NCI-H524 treated with DMSO at 0.1 percent for 48 hours (cell line): ENCODE measurements around the gene GABRR3.
A peak's percentile ranks its signal among the peaks of the same experiment; 100 is the strongest.

ENCODE experiments used
- DNase-seq: peaks from one replicate; lab custom pipeline; 2025; lab: John Stamatoyannopoulos, UW

GABRR3 gene

DNA sequence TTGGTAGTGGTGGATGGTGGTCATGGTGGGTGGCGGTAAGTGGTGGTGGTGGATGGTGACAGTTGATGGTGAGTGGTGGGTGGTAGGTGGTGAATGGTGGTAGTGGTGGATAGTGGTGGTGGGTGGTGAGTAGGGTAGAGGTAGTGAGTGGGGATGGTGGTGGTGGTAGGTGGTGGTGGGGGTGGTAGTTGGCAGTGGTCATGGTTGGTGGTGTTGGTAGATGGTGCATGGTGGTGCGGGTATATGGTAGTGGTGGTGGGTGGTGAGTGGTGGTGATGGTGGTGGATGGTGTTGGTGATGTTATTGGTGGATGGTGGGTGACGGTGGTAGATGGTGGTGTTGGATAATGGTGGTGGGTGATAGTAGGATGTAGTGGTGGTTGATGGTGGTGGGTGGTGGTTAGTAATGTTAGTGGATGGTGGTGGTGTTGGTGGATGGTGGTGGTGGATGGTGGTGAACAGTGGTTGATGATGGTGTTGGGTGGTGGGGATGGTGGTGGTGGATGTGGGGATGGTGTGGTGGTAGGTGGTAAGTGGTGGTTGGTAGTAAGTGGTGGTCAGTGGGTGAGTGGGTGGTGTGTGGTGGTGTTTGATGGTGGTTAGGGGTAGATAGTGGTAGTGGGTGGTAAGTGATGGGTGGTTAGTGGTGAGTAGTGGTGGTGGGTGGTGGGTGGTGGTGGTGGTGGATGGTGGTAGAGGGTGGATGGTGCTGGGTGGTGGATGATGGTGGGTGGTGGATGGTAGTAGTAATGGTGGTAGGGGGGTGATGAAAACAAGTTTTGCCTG is 46.1 kb downstream of the GABRR3 start:
- no peak for DNase-seq

DNA sequence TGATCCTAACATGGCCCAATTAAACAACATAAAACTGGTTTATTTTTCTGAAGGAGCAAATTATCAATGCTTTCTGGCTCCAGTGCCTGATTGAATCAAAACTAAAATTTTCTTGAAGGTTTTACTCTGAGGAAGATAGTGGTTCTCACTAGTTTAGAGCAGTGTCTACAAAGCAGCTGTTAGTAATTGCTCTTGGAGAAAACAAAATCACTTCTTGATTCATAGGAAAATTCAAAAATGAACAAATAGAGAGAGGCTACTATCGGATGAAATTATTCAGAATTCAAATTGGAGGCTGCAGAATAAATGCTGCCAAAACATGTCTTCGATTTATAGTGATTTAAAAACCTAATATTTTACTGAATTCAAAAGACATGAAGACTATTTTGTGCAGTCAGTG is 47.8 kb downstream of the GABRR3 start:
- DNase-seq = no peak

GRCh38 chr3:97983933-97984491 is 51.1 kb downstream of the GABRR3 start:
- no peak for DNase-seq

- DNase-seq = no peak
Measured at GRCh38 chr3:97981886-97982285, 53.2 kb downstream of the GABRR3 start.

GRCh38 chr3:97979610-97980009 is 55.5 kb downstream of the GABRR3 start:
- DNase-seq = peak; percentile 98

- DNase-seq = no peak
Measured at GRCh38 chr3:97975466-97975865, 59.6 kb downstream of the GABRR3 start.

- no peak for DNase-seq
Measured at GRCh38 chr3:97974996-97975395, 60.1 kb downstream of the GABRR3 start.

DNA sequence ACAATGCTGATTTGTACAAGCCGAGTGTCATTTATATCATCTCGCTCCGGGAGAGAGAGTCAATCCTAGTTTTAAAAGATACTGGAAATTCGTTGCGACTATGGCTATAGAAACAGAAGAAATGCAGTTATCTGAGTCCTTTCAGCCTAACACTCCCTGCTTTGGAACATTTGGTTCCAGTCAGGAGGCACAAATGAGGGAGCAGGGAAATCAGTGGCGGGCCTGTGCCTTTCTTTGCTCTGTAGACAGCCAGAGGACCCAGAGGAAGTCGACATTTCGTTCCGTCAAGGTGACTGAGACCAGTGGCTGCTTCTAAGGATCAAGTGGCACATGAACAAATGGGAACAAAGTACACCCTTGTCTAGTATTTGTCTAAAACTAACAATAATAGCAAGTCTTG is 62.1 kb downstream of the GABRR3 start:
- no peak for DNase-seq

- peak; percentile 83 for DNase-seq
Measured at GRCh38 chr3:97971679-97972567, 63.2 kb downstream of the GABRR3 start, which contains the start of gene RIOX2. RIOX2 (minus strand) TSS chr3:97972431; CDS start chr3:97967593, 4,838 bp downstream.

- DNase-seq = peak; percentile 100
Measured at GRCh38 chr3:97970956-97971620, 64.0 kb downstream of the GABRR3 start.

- DNase-seq = no peak
Measured at GRCh38 chr3:97970156-97970555, 65.0 kb downstream of the GABRR3 start.

- DNase-seq = no peak
Measured at GRCh38 chr3:97969541-97969940, 65.6 kb downstream of the GABRR3 start.

DNA sequence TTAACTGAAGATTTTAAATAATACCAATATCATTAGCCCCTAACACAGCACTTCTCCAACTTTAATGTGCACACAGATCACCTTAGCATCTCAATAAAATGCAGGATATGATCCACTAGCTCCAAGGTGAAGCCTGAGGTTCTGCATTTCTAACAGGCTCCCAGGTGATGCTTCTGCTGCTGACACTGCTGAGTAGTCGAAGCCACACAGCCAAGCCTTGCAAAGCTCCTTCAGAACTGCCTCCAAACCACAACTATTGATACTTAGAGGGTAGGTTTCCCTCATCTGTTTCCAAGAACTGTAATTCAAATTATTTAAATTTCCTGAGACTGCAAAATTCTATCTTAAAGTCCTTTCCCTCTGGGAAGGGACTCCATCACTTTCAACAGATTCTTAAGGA is 66.7 kb downstream of the GABRR3 start:
- DNase-seq = no peak

- DNase-seq = no peak
Measured at GRCh38 chr3:97967966-97968365, 67.1 kb downstream of the GABRR3 start.

- DNase-seq = no peak
Measured at GRCh38 chr3:97960993-97961766, 73.9 kb downstream of the GABRR3 start.

DNA sequence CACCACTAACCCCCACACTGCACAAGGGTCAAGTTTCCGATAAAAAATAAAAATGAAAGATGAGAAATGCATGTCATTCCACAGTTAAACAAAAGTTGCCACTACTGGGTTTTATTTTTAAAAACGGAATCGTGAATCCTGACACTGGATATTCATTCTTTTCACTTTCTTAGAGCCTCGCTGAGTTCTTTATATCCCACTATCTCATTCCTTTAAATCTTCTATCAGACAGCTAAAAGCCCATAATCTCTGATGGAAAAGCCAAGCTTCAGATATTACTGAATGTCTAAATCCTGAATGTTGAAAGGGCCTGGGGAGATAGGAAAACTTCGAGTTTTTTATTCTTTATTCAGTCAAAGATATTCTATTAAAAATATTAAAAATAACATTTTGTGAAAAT is 74.6 kb downstream of the GABRR3 start:
- DNase-seq = no peak

DNA sequence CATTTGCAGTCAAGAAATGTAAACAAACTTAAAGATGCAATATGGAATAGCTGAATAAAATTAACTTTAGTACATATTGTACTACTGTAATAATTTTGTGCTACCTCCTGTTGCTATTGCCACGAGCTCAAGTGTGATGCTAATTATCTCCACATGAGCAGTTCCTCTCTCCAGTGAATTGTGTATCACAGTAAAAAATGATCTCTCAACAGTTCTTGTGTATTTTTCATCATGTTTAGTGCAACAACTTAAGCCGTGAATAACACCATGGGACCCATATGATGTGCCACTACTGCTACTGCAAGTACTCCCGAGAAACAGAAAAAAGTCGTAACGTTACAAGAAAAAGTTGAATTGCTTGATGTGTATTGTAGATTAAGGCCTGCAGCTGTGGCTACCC is 75.2 kb downstream of the GABRR3 start:
- DNase-seq = no peak

- DNase-seq = no peak
Measured at GRCh38 chr3:97958796-97959195, 76.3 kb downstream of the GABRR3 start.

- DNase-seq = no peak
Measured at GRCh38 chr3:97958396-97958795, 76.7 kb downstream of the GABRR3 start.

GRCh38 chr3:97957617-97958311 is 77.4 kb downstream of the GABRR3 start:
- no peak for DNase-seq

DNA sequence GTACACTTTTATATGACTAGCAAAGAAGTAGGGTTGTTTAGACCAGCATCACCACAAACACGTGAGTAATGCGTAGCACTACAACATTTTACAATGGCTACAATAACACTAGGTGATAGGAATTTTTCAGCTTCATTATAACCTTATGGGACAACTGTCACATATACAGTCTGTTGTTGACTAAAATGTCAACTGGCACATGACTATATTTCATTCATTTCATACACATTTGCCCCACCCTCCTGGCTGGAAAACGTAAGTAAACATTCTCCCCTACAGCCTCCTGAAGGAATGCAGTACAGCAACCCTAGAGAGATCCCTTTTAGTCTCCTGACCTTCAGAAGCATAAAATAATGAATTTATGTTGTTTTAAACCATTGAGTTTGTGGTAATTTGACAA is 79.1 kb downstream of the GABRR3 start:
- DNase-seq = no peak
